ENCODE measurements around the gene MYO7A.

- no peak for TF ChIP-seq GATA2 (IDR thresholded peaks at IDR 0.05; ENCODE audit: low read depth, low read length)
- no peak for TF ChIP-seq GATA3 (IDR thresholded peaks at IDR 0.05; ENCODE audit: low read depth, low read length)
Observed at GRCh38 chr11:77201991-77202841, 74.2 kb downstream of the MYO7A start.
